H9 (cell line): ENCODE results near the gene TMPRSS2. TPM values are rescaled to one million over a fixed set of nuclear protein-coding genes. Genes with fewer than 3 reads are reported as not detected.

Source experiments
- DNase-seq: peaks from one replicate; pipeline ENCODE4 v3.0.0-alpha.2; 2017
- H2AFZ ChIP-seq: one replicate; pipeline ENCODE4 v1.6.1; 2013; ENCODE audit warnings: mild to moderate bottlenecking, low read length, control low read depth, moderate library complexity
- H2AK5ac ChIP-seq: 2 replicates; pipeline ENCODE4 v1.6.1; 2013; ENCODE audit warnings: low read length, control low read depth, mixed read lengths; ENCODE audit not compliant: insufficient read length
- H2BK120ac ChIP-seq: one replicate; pipeline ENCODE4 v1.6.1; 2013; ENCODE audit warnings: low read depth, mild to moderate bottlenecking, low read length, control low read depth, inconsistent platforms; ENCODE audit not compliant: poor library complexity, severe bottlenecking
- H2BK12ac ChIP-seq: 2 replicates; pipeline ENCODE4 v1.6.1; 2013; ENCODE audit warnings: low read length, control low read depth, mixed read lengths, low read depth; ENCODE audit not compliant: insufficient read length
- H2BK15ac ChIP-seq: 2 replicates; pipeline ENCODE4 v1.6.1; 2013; ENCODE audit warnings: low read depth, low read length, control low read depth
- H2BK20ac ChIP-seq: one replicate; pipeline ENCODE4 v1.6.1; 2013; ENCODE audit warnings: low read depth, mild to moderate bottlenecking, low read length, control low read depth, inconsistent platforms; ENCODE audit not compliant: poor library complexity, severe bottlenecking
- H2BK5ac ChIP-seq: 2 replicates; pipeline ENCODE4 v1.6.1; 2013; ENCODE audit warnings: low read length, control low read depth, mixed read lengths; ENCODE audit not compliant: insufficient read length
- H3K14ac ChIP-seq: 2 replicates; pipeline ENCODE4 v1.6.1; 2013; ENCODE audit warnings: low read length, control low read depth; ENCODE audit not compliant: insufficient read depth
- H3K18ac ChIP-seq: 2 replicates; pipeline ENCODE4 v1.6.1; 2013; ENCODE audit warnings: low read depth, mild to moderate bottlenecking, mixed read lengths, low read length, control low read depth; ENCODE audit not compliant: insufficient read length
- H3K23ac ChIP-seq: 2 replicates; pipeline ENCODE4 v1.6.1; 2013; ENCODE audit warnings: low read length, control low read depth, mixed read lengths, low read depth; ENCODE audit not compliant: insufficient read length
- H3K23me2 ChIP-seq: 2 replicates; pipeline ENCODE4 v1.6.1; 2013; ENCODE audit warnings: low read depth, mild to moderate bottlenecking, mixed read lengths, low read length, control low read depth; ENCODE audit not compliant: insufficient read length, poor library complexity, severe bottlenecking
- H3K27ac ChIP-seq: 2 replicates; pipeline ENCODE4 v1.5.1; 2013; ENCODE audit warnings: low read length, control low read depth, mixed read lengths, low read depth; ENCODE audit not compliant: insufficient read length
- H3K27me3 ChIP-seq: 2 replicates; pipeline ENCODE4 v1.6.1; 2013; ENCODE audit warnings: low read length, control low read depth, inconsistent platforms; ENCODE audit not compliant: insufficient read depth
- H3K4ac ChIP-seq: 2 replicates; pipeline ENCODE4 v1.6.1; 2013; ENCODE audit warnings: low read depth, mild to moderate bottlenecking, control low read depth, inconsistent platforms, low read length, moderate library complexity
- H3K4me1 ChIP-seq: 2 replicates; pipeline ENCODE4 v1.6.1; 2013; ENCODE audit warnings: low read length, control low read depth, inconsistent platforms; ENCODE audit not compliant: insufficient read depth
- H3K4me2 ChIP-seq: 2 replicates; pipeline ENCODE4 v1.6.1; 2013; ENCODE audit warnings: low read length, control low read depth, mixed read lengths; ENCODE audit not compliant: insufficient read length, insufficient read depth
- H3K56ac ChIP-seq: 2 replicates; pipeline ENCODE4 v1.6.1; 2013; ENCODE audit warnings: low read depth, mild to moderate bottlenecking, mixed read lengths, low read length, control low read depth; ENCODE audit not compliant: insufficient read length
- H3K79me1 ChIP-seq: 2 replicates; pipeline ENCODE4 v1.6.1; 2013; ENCODE audit warnings: low read depth, mild to moderate bottlenecking, moderate library complexity, low read length, control low read depth, inconsistent platforms; ENCODE audit not compliant: insufficient read depth, poor library complexity, severe bottlenecking
- H3K79me2 ChIP-seq: 2 replicates; pipeline ENCODE4 v1.6.1; 2013; ENCODE audit warnings: low read length, control low read depth, inconsistent platforms; ENCODE audit not compliant: insufficient read depth
- H3K9ac ChIP-seq: 2 replicates; pipeline ENCODE4 v1.6.1; 2013; ENCODE audit warnings: low read length, control low read depth, mixed read lengths; ENCODE audit not compliant: insufficient read length; ENCODE audit errors: extremely low read depth
- H3K9me3 ChIP-seq: one replicate; pipeline ENCODE4 v1.6.1; 2013; ENCODE audit warnings: low read depth, low read length, inconsistent platforms; ENCODE audit not compliant: control insufficient read depth
- H3T11ph ChIP-seq: one replicate; pipeline ENCODE4 v1.6.1; 2013; ENCODE audit warnings: mild to moderate bottlenecking, low read length, control low read depth, inconsistent platforms
- H4K20me1 ChIP-seq: one replicate; pipeline ENCODE4 v1.6.1; 2013; ENCODE audit not compliant: control insufficient read depth, insufficient read length, insufficient read depth
- H4K5ac ChIP-seq: 2 replicates; pipeline ENCODE4 v1.6.1; 2013; ENCODE audit warnings: low read depth, mild to moderate bottlenecking, mixed read lengths, low read length, control low read depth; ENCODE audit not compliant: insufficient read length
- H4K8ac ChIP-seq: replicated peaks from 2 replicates; pipeline ENCODE4 v1.6.1; 2013; ENCODE audit warnings: low read length, control low read depth, mixed read lengths, low read depth; ENCODE audit not compliant: insufficient read length
- H4K91ac ChIP-seq: 2 replicates; pipeline ENCODE4 v1.6.1; 2013; ENCODE audit warnings: low read depth, mild to moderate bottlenecking, moderate library complexity, mixed read lengths, low read length, control low read depth; ENCODE audit not compliant: insufficient read length
- H3K27ac Mint-ChIP-seq, 3 experiments: 2 replicates in 2 of 3; 3 replicates in 1 of 3; pipeline ENCODE4 v1.8.0; 2020 to 2021; ENCODE audit warnings: mixed read lengths in 3 of 3, mild to moderate bottlenecking in 1 of 3, moderate library complexity in 1 of 3
- H3K27me3 Mint-ChIP-seq: 2 replicates; pipeline ENCODE4 v1.8.0; 2021; ENCODE audit warnings: low read depth, mild to moderate bottlenecking, moderate library complexity, mixed read lengths
- H3K36me3 Mint-ChIP-seq, 3 experiments: 2 replicates in 2 of 3; 3 replicates in 1 of 3; pipeline ENCODE4 v1.8.0; 2020 to 2021; ENCODE audit warnings: low read depth in 3 of 3, mixed read lengths in 3 of 3; ENCODE audit not compliant: insufficient read depth in 1 of 3
- H3K4me1 Mint-ChIP-seq, 2 experiments: 2 replicates each; pipeline ENCODE4 v1.8.0; 2020; ENCODE audit warnings: mixed read lengths in 2 of 2
- H3K4me3 Mint-ChIP-seq, 2 experiments: 2 replicates in 1 of 2; 3 replicates in 1 of 2; pipeline ENCODE4 v1.8.0; 2020 to 2021; ENCODE audit warnings: mild to moderate bottlenecking in 2 of 2, mixed read lengths in 2 of 2, moderate library complexity in 1 of 2
- H3K9me3 Mint-ChIP-seq, 2 experiments: 2 replicates in 1 of 2; 3 replicates in 1 of 2; pipeline ENCODE4 v1.8.0; 2020; ENCODE audit warnings: mild to moderate bottlenecking in 2 of 2, mixed read lengths in 2 of 2, moderate library complexity in 1 of 2
- WGBS: extraction: QIAGEN DNeasy Blood & Tissue Kit; methylation state at CpG from one replicate; pipeline ENCODE4 v1.1.7; 2013; ENCODE audit warnings: missing lambda C conversion rate, low lambda C conversion rate, mixed read lengths; ENCODE audit not compliant: insufficient read length; ENCODE audit errors: extremely low coverage; 5-methylcytosine and 5-hydroxymethylcytosine counted together
- total RNA-seq: library from RNA; stranded (reverse); gene quantifications from 2 replicates; pipeline ENCODE4 v1.2.1, GENCODE V29; 2021
- TF ChIP-seq, protein P1 (sequence below): fragments of 200-600 bp; sonication (generic); conservative IDR thresholded peaks from 3 replicates; pipeline ENCODE4 v1.8.0; 2021; ENCODE audit warnings: antibody characterized with exemption, mild to moderate bottlenecking

The TMPRSS2 gene
- total RNA-seq, 1 experiment from 2014 or later: 12.1 TPM

DNA sequence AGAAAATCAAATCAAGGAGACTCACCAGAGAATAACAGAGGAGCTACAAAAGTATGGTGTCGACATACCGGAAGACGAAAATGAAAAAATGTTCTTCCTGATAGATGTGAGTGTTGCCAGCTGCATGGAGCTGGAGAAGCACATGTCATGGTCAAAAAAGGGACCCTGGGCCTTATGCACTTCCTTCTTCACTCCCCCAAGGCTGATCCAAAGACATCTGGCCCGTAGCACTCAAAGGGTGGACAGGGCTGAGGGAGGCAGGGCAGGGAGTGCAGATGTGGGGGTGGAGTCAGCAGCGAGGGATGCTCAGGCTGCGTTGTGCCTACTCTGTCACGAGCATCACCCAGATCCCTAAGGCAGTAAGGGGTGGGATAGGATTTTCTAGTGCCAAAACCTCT is 62.5 kb downstream of the TMPRSS2 start:
- H3K4me3 Mint-ChIP-seq: no peak overlapping the region
- Histone ChIP-seq H2AFZ (no peak overlapping the region), H2BK12ac (no peak overlapping the region), H3K9me3 (no peaks in the 10 kb centered on the region), H2AK5ac (no peak overlapping the region), H3K79me1 (no peaks in the 10 kb centered on the region), H3T11ph (no peak overlapping the region), H3K56ac (no peak overlapping the region), H3K23me2 (no peaks in the 10 kb centered on the region), H2BK120ac (no peak overlapping the region), H3K14ac (no peak overlapping the region; the same call in 1 of the 2 replicates), H3K9ac (no peak overlapping the region), H3K18ac (no peak overlapping the region), H4K91ac (no peak overlapping the region), H3K4me2 (no peak overlapping the region), H4K20me1 (no peaks in the 10 kb centered on the region), H3K4ac (no peak overlapping the region), H3K27me3 (no peaks in the 10 kb centered on the region), H4K5ac (no peak overlapping the region), H3K4me1 (no peaks in the 10 kb centered on the region), H2BK5ac (no peak overlapping the region), H4K8ac (no peak overlapping the region), H2BK20ac (no peak overlapping the region), H2BK15ac (no peak overlapping the region), H3K23ac (no peak overlapping the region), H3K27ac (no peak overlapping the region), H3K79me2 (no peaks in the 10 kb centered on the region)
- WGBS: no CpG with 5 or more reads among the region's 7 CpGs
- no peaks in the 10 kb centered on the region; a peak in 1 of 5 replicates for H3K9me3 Mint-ChIP-seq
- peaks cover 0 to 11% (median 8%) of the 10 kb centered on the region in 3 experiments; a peak in 4 of 7 replicates for H3K36me3 Mint-ChIP-seq
- peaks cover 2 to 7% of the 10 kb centered on the region in 2 experiments; a peak in 2 of 4 replicates for H3K4me1 Mint-ChIP-seq
- H3K27me3 Mint-ChIP-seq: no peaks in the 10 kb centered on the region; the same call in 1 of the 2 replicates
- no peak for DNase-seq
- TF ChIP-seq, protein P1, sequence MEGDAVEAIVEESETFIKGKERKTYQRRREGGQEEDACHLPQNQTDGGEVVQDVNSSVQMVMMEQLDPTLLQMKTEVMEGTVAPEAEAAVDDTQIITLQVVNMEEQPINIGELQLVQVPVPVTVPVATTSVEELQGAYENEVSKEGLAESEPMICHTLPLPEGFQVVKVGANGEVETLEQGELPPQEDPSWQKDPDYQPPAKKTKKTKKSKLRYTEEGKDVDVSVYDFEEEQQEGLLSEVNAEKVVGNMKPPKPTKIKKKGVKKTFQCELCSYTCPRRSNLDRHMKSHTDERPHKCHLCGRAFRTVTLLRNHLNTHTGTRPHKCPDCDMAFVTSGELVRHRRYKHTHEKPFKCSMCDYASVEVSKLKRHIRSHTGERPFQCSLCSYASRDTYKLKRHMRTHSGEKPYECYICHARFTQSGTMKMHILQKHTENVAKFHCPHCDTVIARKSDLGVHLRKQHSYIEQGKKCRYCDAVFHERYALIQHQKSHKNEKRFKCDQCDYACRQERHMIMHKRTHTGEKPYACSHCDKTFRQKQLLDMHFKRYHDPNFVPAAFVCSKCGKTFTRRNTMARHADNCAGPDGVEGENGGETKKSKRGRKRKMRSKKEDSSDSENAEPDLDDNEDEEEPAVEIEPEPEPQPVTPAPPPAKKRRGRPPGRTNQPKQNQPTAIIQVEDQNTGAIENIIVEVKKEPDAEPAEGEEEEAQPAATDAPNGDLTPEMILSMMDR: no peak
- no peak overlapping the region for H3K27ac Mint-ChIP-seq
